Cardiac septum (tissue), 1 donor: ENCODE data around the gene ARPC1B. TPM values are rescaled to one million over a fixed set of nuclear protein-coding genes. Genes with fewer than 3 reads are reported as not detected.
A peak's percentile ranks its signal among the peaks of the same experiment; 100 is the strongest.
"Not testable (repeated sequence)": the region's sequence is repeated elsewhere in the genome, so short reads cannot be mapped to it uniquely, and the experiment has no call there.

ENCODE experiments used
- DNase-seq: peaks from one replicate; pipeline ENCODE4 v3.0.0-alpha.2; 2020; ENCODE audit warnings: low spot score
- intact Hi-C: fragments of 100-400 bp; cut with DNase I; formaldehyde crosslinking; loops from one replicate; pipeline ENCODE4 v1.14.0; 2022
- total RNA-seq: library from RNA; stranded (reverse); fragmentation: NEBNext Ultra II Directional; extraction: Animal tissue kit (Norgen Biotek cat#: 25700); gene quantifications from one replicate; pipeline ENCODE4 v1.2.1, GENCODE V29; 2021
- donor health status: DM: no; HTN: no; CAD: no.

Gene ARPC1B
- total RNA-seq, 1 donor from 2014 or later: 40.4 TPM

- DNase-seq, intact Hi-C loops: not testable (repeated sequence)
Measured at GRCh38 chr7:99431756-99432540, 57.4 kb downstream of the ARPC1B start.

- DNase-seq: no peak
- intact Hi-C loops: no loop called here
Measured at GRCh38 chr7:99433158-99433557, 58.6 kb downstream of the ARPC1B start.

DNA sequence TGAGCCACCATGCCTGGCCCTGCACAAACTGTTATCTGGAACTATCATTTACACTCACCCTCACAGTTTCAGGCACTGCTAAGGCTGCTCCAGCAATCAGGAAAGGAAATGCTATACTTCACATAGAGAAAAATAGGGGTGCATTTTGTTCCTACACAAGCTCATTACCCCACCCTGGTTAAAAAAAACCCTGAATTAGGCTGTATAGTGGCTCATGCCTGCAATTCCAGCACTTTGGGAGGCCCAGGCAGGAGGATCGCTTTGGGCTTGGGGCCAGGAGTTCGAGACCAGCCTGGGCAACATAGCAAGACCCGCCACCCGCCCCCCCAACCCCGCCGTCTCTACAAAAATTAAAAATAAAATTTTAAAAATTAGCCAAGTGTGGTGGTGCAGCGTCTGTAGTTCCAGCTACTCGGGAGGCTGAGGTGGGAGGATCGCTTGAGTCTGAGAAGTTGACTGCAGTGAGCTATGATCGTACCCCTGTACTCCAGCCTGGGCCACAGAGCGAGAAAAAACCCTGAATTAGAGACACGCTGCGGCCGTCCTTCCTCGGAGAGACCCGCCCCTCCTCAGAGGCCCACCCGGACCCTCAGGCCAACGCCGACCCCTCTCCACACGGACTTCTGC, 63.5 kb downstream of the ARPC1B start:
- DNase-seq: no peak
- intact Hi-C loops: loop anchor here (1.0 kb wide), 1 partner anchor 28 kb away; the partner anchor contains the start of gene ATP5MF

GRCh38 chr7:99438573-99439480, 64.3 kb downstream of the ARPC1B start, which contains the start of the genes CPSF4 and PTCD1:
CPSF4 (plus strand) TSS chr7:99438943; CDS start chr7:99439083, 140 bp downstream.
PTCD1 (minus strand) TSS chr7:99438798; CDS start chr7:99435242, 3,556 bp downstream.
- intact Hi-C loops: loop anchor here (1.0 kb wide), 1 partner anchor 27 kb away; the partner anchor contains the start of gene ATP5MF

DNA sequence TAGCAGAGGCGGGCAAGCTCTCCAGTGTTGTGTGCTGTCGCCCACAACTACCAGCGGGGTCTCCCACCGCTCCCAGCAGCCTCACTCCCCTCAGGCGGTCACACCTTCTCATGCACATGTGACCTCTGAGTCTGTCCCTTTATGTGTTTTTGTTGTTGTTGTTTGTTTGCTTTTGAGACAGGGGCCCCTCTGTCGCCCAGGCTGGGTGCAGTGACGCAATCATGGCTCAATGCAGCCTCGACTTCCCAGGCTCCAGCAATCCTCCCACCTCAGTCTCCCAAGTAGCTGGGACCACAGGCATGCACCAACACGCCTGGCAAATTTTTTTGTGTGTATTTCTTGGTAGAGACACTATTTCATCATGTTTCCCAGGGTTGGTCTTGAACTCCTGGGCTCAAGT, 65.7 kb downstream of the ARPC1B start:
- DNase-seq: no peak
- intact Hi-C loops: no loop called here

More at GRCh38 chr7:99438573-99439480, 64.3 kb downstream of the ARPC1B start, which contains the start of the genes CPSF4 and PTCD1:
- DNase-seq: peak; percentile 98

Other genes starting within 250 kb of the ARPC1B start
- gene SMURF1, start 230.6 kb upstream of the ARPC1B start, total RNA-seq: 13.2 TPM
- gene KPNA7, start 166.6 kb upstream of the ARPC1B start, total RNA-seq: not detected
- gene MYH16, start 101.9 kb upstream of the ARPC1B start, total RNA-seq: not detected
- 116 TPM for gene ARPC1A, start 48.8 kb upstream of the ARPC1B start, total RNA-seq
- gene PDAP1, start 33.9 kb downstream of the ARPC1B start, total RNA-seq: 95.6 TPM
- gene BUD31, start 34.2 kb downstream of the ARPC1B start, total RNA-seq: 46.5 TPM
- gene PTCD1, start 64.1 kb downstream of the ARPC1B start, total RNA-seq: 3.4 TPM
- gene CPSF4, start 64.2 kb downstream of the ARPC1B start, total RNA-seq: 15.0 TPM
- 516 TPM for gene ATP5MF, start 91.4 kb downstream of the ARPC1B start, total RNA-seq
- 3.8 TPM for gene ZNF789, start 98.2 kb downstream of the ARPC1B start, total RNA-seq
- gene ZNF394, start 125.6 kb downstream of the ARPC1B start, total RNA-seq: 14.9 TPM
- 7.0 TPM for gene ZKSCAN5, start 129.9 kb downstream of the ARPC1B start, total RNA-seq
- gene FAM200A, start 177.4 kb downstream of the ARPC1B start, total RNA-seq: 4.9 TPM
- gene ZNF655, start 183.9 kb downstream of the ARPC1B start, total RNA-seq: 42.1 TPM
- not detected for gene TMEM225B, start 223.5 kb downstream of the ARPC1B start, total RNA-seq
- gene ZSCAN25, start 242.2 kb downstream of the ARPC1B start, total RNA-seq: 10.4 TPM